NCI-H187 treated with DMSO at 0.1 percent for 48 hours (cell line): Measurements from ENCODE around the gene SLC25A13.
"Not testable (repeated sequence)": the region's sequence is repeated elsewhere in the genome, so short reads cannot be mapped to it uniquely, and the experiment has no call there.

Experiments used
- DNase-seq: peaks from one replicate; lab custom pipeline; 2025; lab: John Stamatoyannopoulos, UW

SLC25A13 gene

GRCh38 chr7:96299496-96299895 lies 22.4 kb downstream of the SLC25A13 start:
- DNase-seq: no peak

DNA sequence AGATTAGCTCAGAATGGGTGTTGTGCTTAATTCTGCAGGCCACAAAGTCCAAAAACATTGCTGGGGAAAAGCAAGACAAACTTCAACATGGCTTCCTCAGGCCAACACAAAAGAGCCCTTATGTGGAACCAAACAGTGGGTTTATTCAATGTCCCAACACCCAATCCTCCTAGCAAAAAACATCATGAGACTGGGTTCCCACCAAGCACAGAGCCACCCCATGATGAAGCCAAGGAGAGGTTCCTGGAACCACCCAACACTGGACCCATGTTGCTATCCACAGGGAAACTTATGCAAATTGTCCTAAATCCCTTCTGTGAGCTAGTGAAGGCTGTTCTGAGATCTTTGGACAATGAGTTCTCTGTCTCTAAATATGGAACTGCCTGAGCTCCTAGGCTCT lies 24.0 kb downstream of the SLC25A13 start:
- no peak for DNase-seq

DNA sequence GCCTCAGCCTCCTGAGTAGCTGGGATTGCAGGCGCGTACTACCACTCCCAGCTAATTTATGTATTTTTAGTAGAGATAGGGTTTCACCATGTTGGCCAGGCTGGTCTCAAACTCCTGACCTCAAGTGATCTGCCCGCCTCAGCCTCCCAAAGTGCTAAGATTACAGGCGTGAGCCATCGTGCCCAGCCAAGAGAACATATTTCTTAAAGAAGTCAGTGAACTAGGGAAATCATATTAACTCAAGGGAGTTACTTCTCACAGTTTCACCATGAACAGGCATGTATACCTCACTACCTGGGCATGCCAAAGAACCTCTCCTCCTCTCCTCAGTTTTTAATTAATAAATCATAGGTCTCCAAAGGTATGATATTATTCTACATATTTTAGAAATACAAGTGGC lies 24.5 kb downstream of the SLC25A13 start:
- DNase-seq: not testable (repeated sequence)

DNA sequence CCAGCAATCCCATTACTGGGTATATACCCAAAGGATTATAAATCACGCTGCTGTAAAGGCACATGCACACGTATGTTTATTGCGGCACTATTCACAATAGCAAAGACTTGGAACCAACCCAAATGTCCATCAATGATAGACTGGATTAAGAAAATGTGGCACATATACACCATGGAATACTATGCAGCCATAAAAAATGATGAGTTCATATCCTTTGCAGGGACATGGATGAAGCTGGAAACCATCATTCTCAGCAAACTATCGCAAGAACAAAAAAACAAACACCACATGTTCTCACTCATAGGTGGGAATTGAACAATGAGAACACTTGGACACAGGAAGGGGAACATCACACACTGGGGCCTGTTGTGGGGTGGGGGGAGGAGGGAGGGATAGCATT lies 28.0 kb downstream of the SLC25A13 start:
- DNase-seq: not testable (repeated sequence)

DNA sequence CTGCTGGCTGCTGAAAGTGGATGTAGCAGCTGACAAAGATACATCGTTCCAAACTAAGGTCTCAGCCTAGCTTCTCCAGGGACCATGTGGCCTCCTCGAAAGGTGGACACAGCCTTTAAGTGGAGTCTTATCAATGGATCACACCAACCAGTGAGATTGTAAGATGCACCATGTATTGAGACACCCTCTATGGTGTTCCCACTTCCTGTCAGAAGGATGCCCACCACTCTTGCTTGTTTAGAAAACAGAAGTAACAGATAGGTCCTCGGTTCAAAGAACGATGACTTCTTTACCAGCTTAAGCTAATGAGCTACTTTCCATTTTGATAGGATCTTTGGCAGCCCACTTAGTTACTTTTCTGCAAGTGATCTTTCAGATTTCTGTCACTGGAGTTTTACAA lies 34.3 kb downstream of the SLC25A13 start:
- DNase-seq: no peak

DNA sequence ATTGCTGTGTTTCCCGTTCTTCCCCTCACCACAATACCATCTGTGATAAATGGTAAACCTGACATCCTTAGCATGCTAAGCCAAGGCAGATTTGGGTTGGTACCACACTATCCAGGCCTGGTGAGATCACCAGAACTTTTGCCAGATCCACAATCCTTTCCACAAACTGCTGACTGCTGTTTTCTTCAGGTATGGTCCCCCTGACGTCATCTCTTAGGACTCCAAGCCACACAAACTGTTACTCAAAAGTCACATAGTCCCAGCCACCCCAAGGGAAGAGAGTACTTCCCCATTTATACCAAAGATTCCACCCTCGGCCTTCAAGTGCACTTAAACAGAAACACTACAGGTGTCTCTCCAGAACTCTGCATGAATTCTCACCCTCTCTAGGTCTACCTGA lies 34.8 kb downstream of the SLC25A13 start:
- DNase-seq: no peak

DNA sequence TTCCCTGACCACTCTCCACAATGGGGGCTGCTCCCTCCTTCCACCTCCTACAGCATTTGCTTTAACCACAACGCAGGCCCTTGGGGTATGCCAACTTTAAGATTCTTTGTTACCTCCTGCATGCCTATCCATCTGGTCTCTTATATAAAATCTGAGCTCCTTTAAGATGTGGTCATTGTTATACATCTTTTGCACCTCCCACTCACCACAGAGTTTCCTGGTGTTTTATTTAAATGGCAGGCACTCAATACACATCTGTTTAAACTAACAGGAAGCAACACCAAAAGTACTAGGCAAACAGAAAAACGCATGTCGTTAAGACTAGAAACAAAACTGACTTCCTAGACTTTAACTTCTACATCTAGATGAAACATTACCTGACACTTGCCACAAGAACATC lies 36.3 kb downstream of the SLC25A13 start:
- DNase-seq: no peak

GRCh38 chr7:96284835-96285234 lies 37.1 kb downstream of the SLC25A13 start:
- DNase-seq: no peak

DNA sequence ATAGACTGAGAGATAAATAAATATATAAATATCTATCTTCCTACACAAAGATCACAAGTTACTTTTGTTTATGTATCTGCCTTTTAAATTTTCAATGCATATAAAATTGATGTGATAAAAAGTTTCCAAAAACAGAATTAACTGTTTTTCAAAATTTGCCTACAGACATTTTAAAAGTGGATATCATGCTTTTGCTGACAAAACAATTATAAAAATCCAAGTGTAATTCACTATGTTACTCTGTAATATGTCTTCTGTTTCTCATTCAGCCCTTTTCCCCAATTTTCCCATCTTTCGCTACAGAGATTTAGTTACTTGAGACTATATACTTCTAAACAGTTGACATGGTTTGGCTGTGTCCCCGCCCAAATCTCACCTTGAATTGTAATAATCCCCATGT lies 37.7 kb downstream of the SLC25A13 start:
- DNase-seq: no peak

DNA sequence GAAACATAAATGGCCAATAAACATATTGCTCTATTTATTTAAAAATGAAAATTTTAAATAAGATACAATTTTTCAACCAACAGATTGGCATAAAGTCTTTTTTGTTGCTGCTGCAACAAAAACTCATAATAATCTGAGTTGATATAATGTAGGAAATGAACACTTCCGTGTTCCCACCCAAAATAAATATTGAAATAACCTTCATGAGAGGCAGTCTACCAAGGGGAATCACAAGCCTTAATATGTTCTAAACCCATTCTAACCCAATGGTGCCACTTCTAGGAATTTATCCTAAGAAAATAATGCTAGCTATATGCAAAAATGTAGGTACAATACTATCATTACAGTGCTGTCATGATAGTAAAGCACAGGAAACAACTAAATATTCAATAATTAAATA lies 39.1 kb downstream of the SLC25A13 start:
- no peak for DNase-seq

DNA sequence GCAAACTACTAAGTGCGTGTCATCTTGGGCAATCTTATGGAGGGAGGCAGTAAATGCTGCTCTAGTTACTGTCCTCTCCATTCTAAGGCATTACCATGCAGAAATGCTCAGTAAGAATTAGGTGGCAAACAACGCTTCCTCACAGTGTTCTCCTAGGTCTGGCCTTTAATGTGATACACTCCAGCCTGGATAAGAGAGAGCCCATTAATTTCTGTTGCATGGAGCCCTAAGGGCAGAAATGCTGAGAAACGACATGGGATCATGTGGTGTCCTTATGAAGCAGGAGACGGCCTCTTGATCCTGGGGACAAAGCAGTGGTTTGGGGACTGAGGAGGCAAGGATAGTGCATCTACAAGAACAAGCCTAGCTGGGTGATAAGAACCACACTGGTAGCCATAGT lies 44.0 kb downstream of the SLC25A13 start:
- DNase-seq: no peak

- DNase-seq: no peak
Observed at GRCh38 chr7:96276019-96276418, 45.9 kb downstream of the SLC25A13 start.

DNA sequence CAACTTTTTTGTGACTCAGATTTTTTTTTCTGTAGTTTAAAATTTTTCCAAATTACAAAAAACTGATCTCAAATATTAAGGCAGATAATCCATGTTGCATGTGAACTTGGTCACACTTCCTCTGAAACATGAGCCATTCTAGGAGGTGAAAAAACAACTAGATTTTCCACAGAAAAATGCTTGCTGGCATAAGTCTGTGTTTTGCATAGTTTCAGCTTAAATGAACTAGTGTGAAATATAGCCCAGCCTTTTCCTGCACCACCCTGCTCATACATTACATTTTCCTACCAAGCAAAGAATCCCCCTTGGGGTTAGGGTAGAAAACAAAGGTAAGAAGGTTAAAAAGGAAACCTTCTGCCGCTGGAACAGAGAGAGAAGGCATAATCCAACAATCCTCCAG lies 48.2 kb downstream of the SLC25A13 start:
- DNase-seq: no peak

DNA sequence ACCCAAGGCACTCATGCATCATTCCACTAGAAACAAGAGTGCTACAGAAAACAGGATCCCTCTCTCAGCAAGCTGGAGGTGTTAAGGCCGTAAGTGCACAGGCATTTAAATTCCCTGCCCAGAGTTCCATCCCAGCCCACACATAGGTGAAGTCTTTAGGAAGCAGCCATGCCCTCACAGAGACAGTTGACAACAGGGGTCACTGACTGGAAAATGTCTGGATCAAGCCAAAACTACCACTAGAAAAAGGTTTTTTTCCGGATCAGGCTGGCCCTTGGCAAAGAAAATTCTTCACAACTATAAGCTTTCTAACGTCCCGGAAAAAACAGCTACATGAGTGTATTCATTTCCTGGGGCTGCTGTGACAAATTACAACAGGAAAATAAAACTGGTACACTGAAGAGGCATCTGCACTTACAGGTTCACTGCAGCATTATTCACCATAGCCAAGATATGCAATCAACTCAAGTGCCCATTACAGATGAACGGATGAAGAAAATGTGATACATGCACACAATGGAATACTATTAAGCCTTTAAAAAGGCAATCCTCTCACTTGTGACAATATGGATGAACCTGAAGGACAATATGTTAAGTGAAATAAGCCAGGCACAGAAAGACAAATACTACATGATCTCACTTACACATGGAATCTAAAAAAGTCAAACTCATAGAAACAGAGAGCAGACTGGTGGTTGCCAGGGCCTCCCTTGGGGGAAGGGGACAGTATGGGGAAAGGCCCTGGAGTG lies 52.5 kb downstream of the SLC25A13 start:
- DNase-seq: no peak

DNA sequence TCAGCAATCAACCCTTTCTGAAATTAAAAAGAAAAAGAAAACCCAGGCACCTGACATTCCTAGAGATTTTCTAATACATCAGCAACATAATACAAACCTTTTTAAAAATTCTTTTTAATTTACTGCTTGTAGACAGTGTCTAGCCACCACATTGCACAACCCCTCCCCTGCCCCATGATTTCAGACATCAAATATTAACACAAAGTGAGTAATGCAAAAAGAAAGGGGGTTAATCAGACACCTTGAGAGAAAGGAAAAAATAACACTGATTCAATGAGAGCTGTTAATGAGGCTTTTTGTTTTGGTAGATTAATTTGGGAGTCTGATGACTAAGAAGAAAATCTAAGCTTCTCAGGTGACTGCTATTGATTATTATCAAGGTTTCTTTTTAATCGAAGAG lies 55.3 kb downstream of the SLC25A13 start:
- no peak for DNase-seq

GRCh38 chr7:96266015-96266414 lies 55.9 kb downstream of the SLC25A13 start:
- DNase-seq: no peak

- DNase-seq: no peak
Observed at GRCh38 chr7:96253964-96254363, 67.9 kb downstream of the SLC25A13 start.

DNA sequence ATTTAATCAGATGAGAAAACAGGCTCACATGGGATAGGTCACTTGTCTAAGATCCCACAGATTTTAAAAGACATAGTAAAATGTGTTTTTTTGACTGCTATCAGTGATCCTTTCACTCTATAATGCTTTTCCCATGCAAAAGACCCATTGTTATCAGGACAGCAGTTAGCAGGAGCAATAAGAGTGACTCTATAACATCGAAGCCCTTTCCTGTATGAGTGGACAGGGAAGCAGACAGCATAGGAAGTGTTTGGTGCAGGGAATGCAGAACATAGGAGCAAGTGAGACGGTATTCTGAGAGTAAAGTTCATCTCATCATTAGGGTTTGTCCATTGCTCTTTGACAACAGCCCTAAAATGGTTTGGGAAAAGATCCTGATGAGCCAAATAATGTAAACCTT lies 68.5 kb downstream of the SLC25A13 start:
- DNase-seq: no peak

GRCh38 chr7:96250776-96251361 lies 71.0 kb downstream of the SLC25A13 start:
- DNase-seq: no peak

- no peak for DNase-seq
Observed at GRCh38 chr7:96248405-96248804, 73.5 kb downstream of the SLC25A13 start.

DNA sequence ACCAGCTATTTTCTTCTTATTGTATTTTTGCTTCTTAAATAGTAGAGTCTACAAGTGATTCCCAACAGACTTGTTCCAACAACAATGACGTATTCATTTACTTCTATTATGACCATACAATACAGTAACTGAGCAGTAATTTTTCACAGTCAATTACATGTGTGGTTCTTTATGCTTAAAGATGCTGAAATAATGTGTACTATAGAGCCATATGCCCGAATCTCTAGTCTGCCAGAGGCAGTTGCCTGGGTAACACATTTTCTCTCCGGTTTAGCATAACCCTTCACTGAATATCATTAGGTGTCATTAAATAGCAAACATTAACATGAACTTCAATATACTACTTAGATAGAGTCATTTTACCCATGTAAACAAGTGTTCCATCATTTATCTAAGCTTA lies 75.0 kb downstream of the SLC25A13 start:
- DNase-seq: no peak

DNA sequence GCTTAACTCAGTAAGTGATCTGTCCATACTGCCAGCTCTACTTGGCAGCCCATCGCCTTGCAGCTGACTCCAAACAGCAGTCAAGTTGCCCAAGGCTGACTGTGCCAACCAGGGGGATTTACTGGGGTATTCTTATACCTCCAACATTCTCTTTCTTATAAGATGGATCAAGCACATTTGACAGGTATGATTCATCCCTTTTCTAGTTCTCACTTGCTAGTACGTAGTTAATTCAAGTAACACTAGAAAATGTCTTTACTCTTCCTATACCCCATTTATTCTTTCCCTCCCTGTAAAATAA lies 77.0 kb downstream of the SLC25A13 start:
- no peak for DNase-seq

- DNase-seq: no peak
Observed at GRCh38 chr7:96244244-96244991, 77.5 kb downstream of the SLC25A13 start.

GRCh38 chr7:96243241-96243640 lies 78.7 kb downstream of the SLC25A13 start:
- no peak for DNase-seq
